ENCODE data around the gene ITPK1. TPM values are rescaled to one million over a fixed set of nuclear protein-coding genes. Genes with fewer than 3 reads are reported as not detected.

Gene ITPK1
- polyA plus RNA-seq, 2 of the 4 experiments (the other 2 are of a cell fraction), result 46.2 to 47.0 TPM

DNA sequence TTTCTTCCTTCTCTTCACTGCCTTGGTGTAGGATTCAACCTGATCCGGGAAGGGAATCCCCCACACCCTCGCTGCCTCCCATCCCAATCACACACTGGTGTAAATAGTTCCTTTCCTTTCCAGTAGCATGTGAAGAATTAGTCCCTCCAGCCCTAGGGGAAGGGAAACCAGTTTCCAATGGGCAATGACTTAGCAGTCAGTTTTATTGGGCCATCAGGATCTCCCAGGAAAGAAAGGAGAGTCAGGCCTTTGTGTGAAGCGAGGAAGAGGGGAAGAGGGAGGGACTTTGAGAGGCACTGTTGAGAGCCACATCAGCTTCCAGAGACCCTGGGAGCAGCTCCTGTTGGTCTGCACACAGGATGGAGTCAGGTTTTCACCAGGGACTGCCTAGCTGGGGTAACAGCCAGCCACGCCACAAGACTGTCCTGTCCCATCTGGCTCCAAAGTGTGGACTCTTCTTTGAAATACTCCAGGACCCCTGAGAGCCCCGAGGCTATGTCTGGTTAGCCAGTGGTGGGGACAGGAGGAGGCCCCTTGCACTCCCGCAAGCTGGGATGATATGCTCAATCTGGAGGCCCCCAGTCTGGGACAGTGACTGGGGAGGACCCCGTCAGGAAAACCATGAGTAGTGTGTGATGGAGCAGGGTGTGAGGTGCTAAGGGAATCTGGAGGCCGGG is 41.1 kb upstream of the ITPK1 start:
- TF ChIP-seq TP53 (CRISPR knock-in tag; IDR thresholded peaks at IDR 0.05) (no peak), FOSB (CRISPR knock-in tag; IDR thresholded peaks at IDR 0.05) (no peak), HOXB5 (CRISPR knock-in tag; IDR thresholded peaks at IDR 0.05) (no peak), POLR2AphosphoS2 (conservative IDR thresholded peaks at IDR 0.05; ENCODE audit: low read length) (no peak), FOXS1 (CRISPR knock-in tag; IDR thresholded peaks at IDR 0.05) (no peak), GATA3 (IDR thresholded peaks at IDR 0.05; ENCODE audit: borderline replicate concordance) (no peak), BHLHE40 (IDR thresholded peaks at IDR 0.05; ENCODE audit: low read depth, low read length) (no peak), EHF (CRISPR knock-in tag; IDR thresholded peaks at IDR 0.05) (no peak), FOSL2 (IDR thresholded peaks at IDR 0.05) (no peak), FOSL2 (CRISPR knock-in tag; IDR thresholded peaks at IDR 0.05) (no peak), ZSCAN20 (CRISPR knock-in tag; IDR thresholded peaks at IDR 0.05) (no peak), RNF2 (IDR thresholded peaks at IDR 0.05; ENCODE audit: borderline replicate concordance, low read depth) (no peak), SMC3 (IDR thresholded peaks at IDR 0.05) (no peak), RCOR1 (IDR thresholded peaks at IDR 0.05; ENCODE audit: low read depth, low read length) (no peak), HDAC2 (IDR thresholded peaks at IDR 0.05) (no peak)
- TF ChIP-seq, protein P1, sequence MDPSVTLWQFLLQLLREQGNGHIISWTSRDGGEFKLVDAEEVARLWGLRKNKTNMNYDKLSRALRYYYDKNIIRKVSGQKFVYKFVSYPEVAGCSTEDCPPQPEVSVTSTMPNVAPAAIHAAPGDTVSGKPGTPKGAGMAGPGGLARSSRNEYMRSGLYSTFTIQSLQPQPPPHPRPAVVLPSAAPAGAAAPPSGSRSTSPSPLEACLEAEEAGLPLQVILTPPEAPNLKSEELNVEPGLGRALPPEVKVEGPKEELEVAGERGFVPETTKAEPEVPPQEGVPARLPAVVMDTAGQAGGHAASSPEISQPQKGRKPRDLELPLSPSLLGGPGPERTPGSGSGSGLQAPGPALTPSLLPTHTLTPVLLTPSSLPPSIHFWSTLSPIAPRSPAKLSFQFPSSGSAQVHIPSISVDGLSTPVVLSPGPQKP (IDR thresholded peaks at IDR 0.05; ENCODE audit: low read depth, low read length), result no peak
- TF ChIP-seq, protein P2, sequence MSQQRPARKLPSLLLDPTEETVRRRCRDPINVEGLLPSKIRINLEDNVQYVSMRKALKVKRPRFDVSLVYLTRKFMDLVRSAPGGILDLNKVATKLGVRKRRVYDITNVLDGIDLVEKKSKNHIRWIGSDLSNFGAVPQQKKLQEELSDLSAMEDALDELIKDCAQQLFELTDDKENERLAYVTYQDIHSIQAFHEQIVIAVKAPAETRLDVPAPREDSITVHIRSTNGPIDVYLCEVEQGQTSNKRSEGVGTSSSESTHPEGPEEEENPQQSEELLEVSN (IDR thresholded peaks at IDR 0.05; ENCODE audit: borderline replicate concordance, low read depth), result no peak
- Histone ChIP-seq H3K4me1 (0 out of 3 replicates have a peak, but pooled peaks cover 3% of the 10 kb centered on the region), H3K9me3 (no peaks in the 10 kb centered on the region), H3K4me3 (no peak overlapping the region), H3K4me2 (no peak overlapping the region), H3K27ac (0 out of 6 replicates have a peak overlapping the region, but pooled peaks of 1 of the 2 experiments have one; percentile 18)
- DNase-seq (ENCODE audit: low read depth in 1 of 2, low spot score in 1 of 2) (no peak), ATAC-seq (peak; percentile 12 to 30; a peak in 2 of 6 replicates), FAIRE-seq (no peak)
- ChIA-PET CTCF (no interaction called here), POLR2A (no interaction called here)
- WGBS (ENCODE audit: missing lambda C conversion rate), result 73% methylated on average over 8 of the region's 8 CpGs

DNA sequence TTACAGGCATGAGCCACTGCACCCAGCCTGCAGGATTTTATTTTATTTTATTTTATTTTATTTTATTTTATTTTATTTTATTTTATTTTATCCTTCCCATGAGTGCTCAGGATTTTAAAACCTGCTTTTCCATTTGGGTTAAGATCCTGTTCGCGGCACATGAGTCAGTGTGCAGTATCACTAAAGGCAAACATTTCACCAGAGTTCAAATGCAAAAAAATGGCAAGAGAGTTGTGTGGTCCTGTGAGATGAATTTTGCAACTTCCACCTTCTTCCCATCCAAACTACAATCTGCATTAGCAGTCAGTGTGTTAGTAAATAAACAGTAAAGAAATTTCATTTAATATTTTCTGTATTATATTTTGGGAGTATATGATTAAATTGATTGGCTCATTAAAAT is 39.9 kb upstream of the ITPK1 start:
- POLR2A ChIA-PET, result no interaction called here
- H3K4me2 ChIP-seq, result no peak overlapping the region
- no peaks in the 10 kb centered on the region for H3K9me3 ChIP-seq
- H3K4me1 ChIP-seq, result peaks cover 9% of the 10 kb centered on the region; the same call in 1 of the 3 replicates
- DNase-seq (ENCODE audit: low read depth in 1 of 2, low spot score in 1 of 2), result no peak
- CTCF ChIA-PET, result interaction anchor here (0.6 to 1.6 kb wide), 4 partner anchors 16 to 208 kb away, joined by 3 to 9 read pairs (median 4); partner anchors contain the start of gene ITPK1
- WGBS (ENCODE audit: missing lambda C conversion rate), result 65% methylated on average over 2 of the region's 2 CpGs
- no peak overlapping the region for H3K27ac ChIP-seq
- no peak for ATAC-seq
- TF ChIP-seq NR3C1 (IDR thresholded peaks at IDR 0.05) (no peak), CEBPB (IDR thresholded peaks at IDR 0.05) (no peak), EHF (CRISPR knock-in tag; IDR thresholded peaks at IDR 0.05) (no peak), RFX5 (IDR thresholded peaks at IDR 0.05) (no peak), MYC (IDR thresholded peaks at IDR 0.05; ENCODE audit: borderline replicate concordance, low read length) (no peak), HOXA7 (CRISPR knock-in tag; IDR thresholded peaks at IDR 0.05) (no peak), FOSL2 (IDR thresholded peaks at IDR 0.05) (no peak), FOSL2 (CRISPR knock-in tag; IDR thresholded peaks at IDR 0.05) (no peak), MAZ (IDR thresholded peaks at IDR 0.05; ENCODE audit: borderline replicate concordance, low read depth, low read length) (no peak), KDM1A (IDR thresholded peaks at IDR 0.05; ENCODE audit: low read depth) (no peak), JUNB (IDR thresholded peaks at IDR 0.05) (no peak), CHD2 (IDR thresholded peaks at IDR 0.05; ENCODE audit: low read length, partially characterized antibody) (no peak), NPAS2 (CRISPR knock-in tag; IDR thresholded peaks at IDR 0.05; ENCODE audit: borderline replicate concordance) (no peak), SMC3 (IDR thresholded peaks at IDR 0.05) (no peak), HEYL (CRISPR knock-in tag; IDR thresholded peaks at IDR 0.05) (no peak), RCOR1 (IDR thresholded peaks at IDR 0.05; ENCODE audit: low read depth, low read length) (no peak), RAD21 (conservative IDR thresholded peaks at IDR 0.05 in 1 of 2, IDR thresholded peaks at IDR 0.05 in 1 of 2) (no peak), HDAC2 (IDR thresholded peaks at IDR 0.05) (no peak)
- TF ChIP-seq, protein P2 (IDR thresholded peaks at IDR 0.05; ENCODE audit: borderline replicate concordance, low read depth), result no peak
- TF ChIP-seq, protein P3, sequence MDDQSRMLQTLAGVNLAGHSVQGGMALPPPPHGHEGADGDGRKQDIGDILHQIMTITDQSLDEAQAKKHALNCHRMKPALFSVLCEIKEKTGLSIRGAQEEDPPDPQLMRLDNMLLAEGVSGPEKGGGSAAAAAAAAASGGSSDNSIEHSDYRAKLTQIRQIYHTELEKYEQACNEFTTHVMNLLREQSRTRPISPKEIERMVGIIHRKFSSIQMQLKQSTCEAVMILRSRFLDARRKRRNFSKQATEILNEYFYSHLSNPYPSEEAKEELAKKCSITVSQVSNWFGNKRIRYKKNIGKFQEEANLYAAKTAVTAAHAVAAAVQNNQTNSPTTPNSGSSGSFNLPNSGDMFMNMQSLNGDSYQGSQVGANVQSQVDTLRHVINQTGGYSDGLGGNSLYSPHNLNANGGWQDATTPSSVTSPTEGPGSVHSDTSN (IDR thresholded peaks at IDR 0.05), result no peak
- no peak for FAIRE-seq
- no peak overlapping the region for H3K4me3 ChIP-seq
